Putamen (tissue), 1 donor: ENCODE measurements around the gene WFDC5.
"Not testable (repeated sequence)": the region's sequence is repeated elsewhere in the genome, so short reads cannot be mapped to it uniquely, and the experiment has no call there.

ENCODE experiments used
- DNase-seq: peaks from one replicate; pipeline ENCODE4 v3.0.0-alpha.2; 2016; ENCODE audit warnings: low spot score

The WFDC5 gene, protein sequence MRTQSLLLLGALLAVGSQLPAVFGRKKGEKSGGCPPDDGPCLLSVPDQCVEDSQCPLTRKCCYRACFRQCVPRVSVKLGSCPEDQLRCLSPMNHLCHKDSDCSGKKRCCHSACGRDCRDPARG

GRCh38 chr20:45114465-45115385, at the start of gene WFDC5:
Gene WFDC5, minus strand, starts transcription at chr20:45115174. Its CDS starts 91 bp downstream, at chr20:45115083.
- no peak for DNase-seq

GRCh38 chr20:45163083-45163803, 48.3 kb upstream of the WFDC5 start:
- DNase-seq, result no peak

DNA sequence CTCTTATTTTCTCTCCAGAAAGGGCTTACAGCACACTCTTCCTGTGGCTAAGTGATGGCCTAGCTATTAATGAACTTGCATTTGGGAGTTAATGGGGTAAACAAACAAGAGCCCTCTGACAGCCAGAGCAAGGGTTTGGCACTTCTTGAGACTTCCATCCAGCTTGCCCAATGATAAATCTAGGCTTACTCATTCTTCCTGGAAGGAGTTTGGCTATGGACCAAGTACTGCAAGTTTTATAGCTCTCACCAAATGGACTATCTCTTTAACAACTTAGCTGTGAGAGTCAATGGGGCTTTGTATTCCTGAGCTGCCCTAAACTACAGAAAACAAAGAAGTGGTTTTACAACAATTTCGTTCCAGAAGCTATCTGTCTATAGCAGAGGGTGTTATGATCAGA, 43.0 kb upstream of the WFDC5 start:
- DNase-seq, result peak; percentile 21

DNA sequence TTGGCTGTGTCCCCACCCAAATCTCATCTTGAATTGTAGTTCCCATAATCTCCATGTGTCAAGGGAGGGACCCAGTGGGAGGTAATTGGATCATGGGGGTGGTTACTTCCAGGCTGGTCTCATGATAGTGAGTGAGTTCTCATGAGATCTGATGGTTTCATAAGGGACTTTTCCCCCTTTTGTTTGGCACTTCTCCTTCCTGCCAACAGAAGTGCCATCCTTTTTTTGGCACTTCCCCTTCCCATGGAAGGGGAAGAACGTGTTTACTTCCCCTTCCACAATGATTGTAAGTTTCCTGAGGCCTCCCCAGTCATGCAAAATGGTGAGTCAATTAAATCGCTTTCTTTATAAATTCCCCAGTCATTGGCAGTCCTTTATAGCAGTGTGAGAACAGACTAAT, 41.7 kb upstream of the WFDC5 start:
- no peak for DNase-seq

GRCh38 chr20:45154794-45155193, 39.8 kb upstream of the WFDC5 start:
- DNase-seq, result not testable (repeated sequence)

DNA sequence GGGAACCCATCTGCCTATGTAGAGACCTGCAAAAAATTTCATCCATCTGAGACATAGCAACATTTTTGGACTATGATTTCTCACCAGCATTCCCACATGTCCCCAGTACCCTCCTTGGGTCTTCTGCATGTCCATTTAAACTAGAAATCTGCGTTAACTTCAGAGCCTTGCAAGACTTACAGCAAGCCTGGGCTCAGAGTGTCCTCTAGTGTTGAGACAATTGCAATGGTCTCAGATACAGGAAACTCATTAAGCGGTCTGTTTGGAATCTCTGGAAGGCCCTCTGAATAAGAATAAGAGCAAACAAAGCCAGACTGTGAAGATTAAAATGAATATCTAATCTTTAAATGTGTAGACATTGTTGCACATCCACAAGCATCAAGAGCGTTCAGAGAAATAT, 39.2 kb upstream of the WFDC5 start:
- no peak for DNase-seq

- peak; percentile 18 for DNase-seq
Observed at GRCh38 chr20:45153752-45154151, 38.8 kb upstream of the WFDC5 start.

- no peak for DNase-seq
Observed at GRCh38 chr20:45153147-45153546, 38.2 kb upstream of the WFDC5 start.

- DNase-seq, result no peak
Observed at GRCh38 chr20:45152405-45152804, 37.4 kb upstream of the WFDC5 start.

DNA sequence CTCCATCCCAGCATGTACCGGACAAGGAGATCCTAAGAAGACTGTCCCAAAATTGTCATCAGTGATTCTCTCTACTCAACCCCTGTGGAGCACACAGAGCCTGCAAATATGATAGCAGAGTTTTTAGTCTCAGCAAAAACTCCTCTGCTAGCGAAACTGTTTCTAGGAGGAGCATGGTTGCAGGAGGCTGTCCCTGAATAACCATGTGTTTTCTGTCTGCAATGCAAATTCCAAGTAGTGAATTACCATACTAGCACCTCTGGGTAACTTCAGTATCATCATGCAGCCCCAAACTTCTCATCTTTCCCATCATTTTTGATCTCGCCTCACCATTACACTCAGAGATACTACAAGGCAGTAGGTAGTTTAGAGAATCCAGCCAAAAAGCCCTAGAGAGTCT, 34.1 kb upstream of the WFDC5 start:
- DNase-seq, result no peak

DNA sequence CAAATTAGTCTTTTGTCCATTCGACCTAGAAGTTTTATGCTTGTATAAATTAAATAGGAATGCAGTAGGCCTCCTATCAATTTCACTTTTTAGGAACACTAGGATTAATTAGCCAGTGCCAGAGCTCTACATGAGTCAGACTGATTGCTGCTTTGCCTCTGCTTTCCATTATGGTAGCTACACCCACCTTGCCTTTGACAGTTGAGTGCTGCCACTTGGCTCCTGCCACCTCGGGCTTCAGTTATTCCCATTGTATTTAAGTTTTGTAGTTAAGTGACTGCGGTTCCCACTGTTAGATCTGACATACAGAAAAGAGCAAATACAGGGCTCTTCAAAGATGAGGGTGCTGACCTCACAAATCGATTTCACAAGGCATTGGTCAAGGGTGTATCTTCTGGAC, 25.9 kb upstream of the WFDC5 start:
- DNase-seq, result peak; percentile 23

GRCh38 chr20:45139733-45140375, 24.9 kb upstream of the WFDC5 start:
- DNase-seq, result not testable (repeated sequence)

DNA sequence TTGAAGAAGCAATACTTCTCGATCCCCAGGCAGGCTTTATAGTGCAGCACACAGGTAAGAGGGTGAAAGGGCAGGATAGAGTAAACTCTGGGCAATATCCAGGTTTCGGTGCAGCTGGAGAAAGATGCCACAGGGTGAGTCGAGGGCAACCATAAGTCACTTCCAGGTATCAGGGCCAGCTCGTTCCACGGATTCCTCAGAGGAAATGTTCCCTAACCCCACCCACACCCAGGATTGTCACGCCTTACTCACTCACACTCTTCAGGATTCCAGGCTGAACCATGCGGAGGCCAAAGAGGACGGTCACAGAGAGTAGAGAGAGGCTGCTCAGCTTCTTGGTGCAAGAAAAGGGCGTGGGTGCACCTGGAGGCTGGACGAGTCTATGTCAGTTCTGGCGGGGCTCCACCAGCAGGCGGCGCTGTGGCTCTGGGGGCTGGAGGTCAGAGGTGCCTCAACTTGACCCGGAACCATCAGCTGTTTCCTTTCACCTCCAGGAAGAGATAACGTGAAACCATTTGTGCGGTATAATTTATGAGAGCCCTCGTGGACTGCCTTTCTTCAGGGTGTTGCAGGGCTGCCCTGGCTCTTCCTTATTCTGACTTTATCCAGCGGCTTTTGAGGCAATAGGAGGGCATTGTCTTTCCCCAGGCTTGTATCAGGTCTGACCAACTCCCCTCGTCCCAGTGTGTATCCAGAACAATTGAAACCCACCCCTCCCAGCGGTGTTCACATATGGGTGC, 23.8 kb upstream of the WFDC5 start:
- no peak for DNase-seq

DNA sequence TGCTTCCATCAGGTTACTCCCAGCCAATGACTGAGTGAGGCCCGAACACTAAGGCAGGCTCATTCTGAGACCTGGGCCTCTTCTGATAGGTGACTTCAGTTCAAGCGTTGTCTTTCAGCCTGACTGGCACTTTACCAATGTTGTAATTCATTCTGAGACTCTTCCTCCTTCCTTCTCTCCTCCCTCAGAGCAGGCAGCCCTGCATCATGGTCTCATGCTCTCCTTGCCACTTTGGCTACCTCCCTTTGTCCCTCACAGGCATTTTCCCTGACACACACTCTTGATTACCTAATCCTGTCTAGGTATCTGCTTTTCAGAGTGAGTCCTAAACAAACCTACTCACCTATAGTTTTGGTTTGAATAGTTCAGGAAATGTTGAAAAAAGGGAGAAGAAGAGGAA, 21.9 kb upstream of the WFDC5 start:
- no peak for DNase-seq

GRCh38 chr20:45128099-45128498, 13.1 kb upstream of the WFDC5 start:
- DNase-seq, result no peak

GRCh38 chr20:45124365-45124764, 9.4 kb upstream of the WFDC5 start, which contains the start of gene WFDC12:
Gene WFDC12, minus strand, starts transcription at chr20:45124465. Its CDS starts 18 bp downstream, at chr20:45124447.
- DNase-seq, result no peak

DNA sequence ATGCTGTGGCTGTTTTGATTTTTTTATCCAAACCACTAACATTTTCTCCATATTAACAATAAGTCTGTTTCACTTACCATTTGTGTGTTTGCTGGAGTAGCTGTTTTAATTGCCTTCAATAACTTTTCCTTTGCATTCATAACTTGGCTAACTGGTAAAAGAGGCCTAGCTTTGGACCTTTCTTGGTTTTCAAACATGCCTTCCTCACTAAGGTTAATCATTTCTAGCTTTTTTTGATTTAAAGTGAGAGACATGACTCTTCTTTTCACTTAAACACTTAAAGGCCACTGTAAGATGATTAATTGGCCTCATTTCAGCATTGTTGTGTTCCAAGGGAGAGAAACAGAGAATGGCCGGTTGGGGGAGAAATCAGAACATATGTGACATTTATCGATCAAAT, 6.4 kb upstream of the WFDC5 start:
- no peak for DNase-seq

GRCh38 chr20:45119556-45120266, 4.7 kb upstream of the WFDC5 start:
- DNase-seq, result no peak

- no peak for DNase-seq
Observed at GRCh38 chr20:45118028-45118427, 3.1 kb upstream of the WFDC5 start.

DNA sequence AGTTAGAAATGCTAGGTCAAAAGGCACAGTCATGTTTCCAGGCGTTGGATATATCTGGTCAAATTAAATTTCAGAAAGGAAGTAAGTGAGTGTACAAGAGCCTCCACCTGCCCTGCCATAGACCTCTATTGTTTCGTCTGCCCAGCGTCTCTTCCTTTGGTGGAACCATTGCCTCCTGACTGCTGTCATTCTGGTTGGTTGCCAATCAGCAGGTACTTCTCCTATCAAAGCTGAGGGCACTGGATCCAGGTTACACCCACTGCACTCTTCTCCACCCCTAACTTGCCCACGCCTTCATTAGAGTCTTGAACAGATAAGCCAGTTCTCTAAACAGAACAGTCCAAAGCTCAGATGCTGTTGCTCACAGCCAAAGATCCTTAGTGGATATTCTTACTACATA, 2.6 kb upstream of the WFDC5 start:
- no peak for DNase-seq

- no peak for DNase-seq
Observed at GRCh38 chr20:45115829-45116228, 855 bp upstream of the WFDC5 start.
